IPS-20b (cell line): ENCODE results near the gene ZG16B.

Source experiments
- H3K27ac ChIP-seq: one replicate; pipeline ENCODE4 v1.5.1; 2013; ENCODE audit warnings: low read length
- H3K27me3 ChIP-seq: 2 replicates; pipeline ENCODE4 v1.6.1; 2013; ENCODE audit warnings: mild to moderate bottlenecking, low read length, inconsistent platforms; ENCODE audit not compliant: insufficient read depth
- H3K36me3 ChIP-seq: 2 replicates; pipeline ENCODE4 v1.6.1; 2013; ENCODE audit warnings: low read depth, mild to moderate bottlenecking, inconsistent platforms, low read length, moderate library complexity; ENCODE audit not compliant: insufficient read depth
- H3K4me1 ChIP-seq: 2 replicates; pipeline ENCODE4 v1.6.1; 2013; ENCODE audit warnings: mild to moderate bottlenecking, control low read depth, inconsistent platforms, low read length, moderate library complexity; ENCODE audit not compliant: insufficient read depth
- H3K4me3 ChIP-seq: 2 replicates; pipeline ENCODE4 v1.5.1; 2013; ENCODE audit warnings: mild to moderate bottlenecking, low read length, inconsistent platforms
- H3K9ac ChIP-seq: 2 replicates; pipeline ENCODE4 v1.6.1; 2013; ENCODE audit warnings: low read depth, mild to moderate bottlenecking, inconsistent platforms, low read length, moderate library complexity
- H3K9me3 ChIP-seq: 2 replicates; pipeline ENCODE4 v1.6.1; 2013; ENCODE audit warnings: mild to moderate bottlenecking, low read depth, low read length, inconsistent platforms; ENCODE audit not compliant: insufficient read depth

The ZG16B gene, protein sequence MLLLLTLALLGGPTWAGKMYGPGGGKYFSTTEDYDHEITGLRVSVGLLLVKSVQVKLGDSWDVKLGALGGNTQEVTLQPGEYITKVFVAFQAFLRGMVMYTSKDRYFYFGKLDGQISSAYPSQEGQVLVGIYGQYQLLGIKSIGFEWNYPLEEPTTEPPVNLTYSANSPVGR

DNA sequence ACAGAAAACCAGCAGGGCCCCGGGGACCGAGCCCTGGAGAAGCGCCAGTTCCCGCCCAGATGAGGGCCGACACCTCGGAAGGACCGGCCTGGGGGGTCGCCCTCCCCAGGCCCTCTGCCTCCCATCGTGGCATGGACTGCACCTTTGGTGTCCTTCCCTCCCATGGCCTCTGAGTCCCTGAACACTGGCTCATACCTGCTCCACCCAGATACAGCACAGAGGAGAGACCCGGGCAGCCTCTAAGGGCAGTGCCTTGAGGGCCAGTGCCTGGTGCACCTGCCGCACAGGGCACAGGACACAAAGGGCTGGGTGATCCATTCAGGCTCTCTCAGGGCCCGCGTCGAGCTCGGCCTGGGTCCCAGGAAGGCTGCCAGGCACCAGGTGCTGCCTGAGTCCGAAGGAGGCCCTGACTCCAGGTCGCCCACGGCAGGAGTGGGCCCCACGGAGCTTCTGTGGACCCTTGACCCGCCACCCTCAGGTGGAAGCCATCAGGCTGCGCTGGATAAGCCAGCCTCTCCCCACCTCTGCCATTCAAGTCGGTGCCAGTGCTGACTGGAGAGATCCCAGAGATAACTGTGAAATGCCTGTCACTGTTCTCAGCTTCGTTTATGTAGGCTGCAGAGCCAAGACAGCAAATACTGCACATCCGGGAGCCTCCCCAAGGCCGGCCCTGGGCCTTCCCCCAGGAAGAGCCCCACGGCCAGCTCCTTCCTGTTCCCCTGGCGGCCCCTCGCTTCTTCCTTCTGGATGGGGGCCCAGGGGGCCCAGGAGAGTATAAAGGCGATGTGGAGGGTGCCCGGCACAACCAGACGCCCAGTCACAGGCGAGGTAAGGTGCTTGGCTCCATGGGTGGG, at the start of gene ZG16B:
Gene ZG16B (plus strand): TSS at position 803 of the 854 bp plus-strand sequence. CDS start 139 bp downstream, outside the sequence.
- H3K27ac ChIP-seq = no peak within 1 kb of the TSS
- H3K9me3 ChIP-seq = no peaks in the 10 kb centered on the region
- no peak within 1 kb of the TSS for H3K9ac ChIP-seq
- no peaks in the 10 kb centered on the region for H3K27me3 ChIP-seq
- no peak within 1 kb of the TSS for H3K4me3 ChIP-seq
- H3K36me3 ChIP-seq = no peaks in the 10 kb centered on the region
- no peaks in the 10 kb centered on the region for H3K4me1 ChIP-seq

DNA sequence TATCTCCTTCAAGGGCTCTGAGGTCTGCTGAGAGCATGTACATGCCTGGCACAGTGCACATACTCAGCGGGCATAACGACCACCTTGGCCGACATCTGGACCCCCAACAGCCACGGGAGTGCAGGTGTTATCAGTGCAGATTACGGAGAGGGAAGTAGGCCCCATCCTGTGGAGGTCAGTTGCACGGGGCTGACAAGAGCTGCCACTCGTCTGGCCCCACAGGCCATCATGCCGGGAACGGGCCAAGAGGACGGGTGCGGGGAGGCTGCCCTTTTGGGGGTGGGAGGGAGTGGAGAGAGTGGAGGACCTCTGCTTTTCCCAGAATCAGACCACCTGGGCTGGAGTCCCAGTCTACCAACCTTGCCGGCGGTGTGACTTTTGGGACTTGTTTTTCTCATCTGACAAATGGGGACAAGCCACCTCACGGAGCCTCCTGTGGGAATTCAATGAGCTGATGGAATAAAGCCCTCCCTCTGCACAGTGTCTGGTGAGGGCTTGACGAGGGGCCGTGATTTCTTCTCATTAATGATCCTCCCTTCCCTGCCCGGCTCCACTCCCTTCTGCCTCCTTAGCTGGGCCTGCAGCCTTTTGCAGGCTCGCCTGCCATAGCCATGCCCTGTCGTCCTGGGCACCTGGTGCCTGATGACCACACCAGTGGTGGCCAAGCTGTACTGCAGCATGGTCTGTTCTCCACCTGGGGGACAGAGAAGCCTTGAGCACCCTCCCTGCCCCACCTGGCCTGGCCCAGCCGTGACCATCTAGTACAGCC, 47.3 kb upstream of the ZG16B start:
- Histone ChIP-seq H3K36me3 (no peaks in the 10 kb centered on the region), H3K9ac (no peak overlapping the region), H3K27ac (no peak overlapping the region), H3K4me1 (no peaks in the 10 kb centered on the region), H3K9me3 (no peaks in the 10 kb centered on the region), H3K4me3 (no peak overlapping the region), H3K27me3 (peaks cover 29% of the 10 kb centered on the region)

DNA sequence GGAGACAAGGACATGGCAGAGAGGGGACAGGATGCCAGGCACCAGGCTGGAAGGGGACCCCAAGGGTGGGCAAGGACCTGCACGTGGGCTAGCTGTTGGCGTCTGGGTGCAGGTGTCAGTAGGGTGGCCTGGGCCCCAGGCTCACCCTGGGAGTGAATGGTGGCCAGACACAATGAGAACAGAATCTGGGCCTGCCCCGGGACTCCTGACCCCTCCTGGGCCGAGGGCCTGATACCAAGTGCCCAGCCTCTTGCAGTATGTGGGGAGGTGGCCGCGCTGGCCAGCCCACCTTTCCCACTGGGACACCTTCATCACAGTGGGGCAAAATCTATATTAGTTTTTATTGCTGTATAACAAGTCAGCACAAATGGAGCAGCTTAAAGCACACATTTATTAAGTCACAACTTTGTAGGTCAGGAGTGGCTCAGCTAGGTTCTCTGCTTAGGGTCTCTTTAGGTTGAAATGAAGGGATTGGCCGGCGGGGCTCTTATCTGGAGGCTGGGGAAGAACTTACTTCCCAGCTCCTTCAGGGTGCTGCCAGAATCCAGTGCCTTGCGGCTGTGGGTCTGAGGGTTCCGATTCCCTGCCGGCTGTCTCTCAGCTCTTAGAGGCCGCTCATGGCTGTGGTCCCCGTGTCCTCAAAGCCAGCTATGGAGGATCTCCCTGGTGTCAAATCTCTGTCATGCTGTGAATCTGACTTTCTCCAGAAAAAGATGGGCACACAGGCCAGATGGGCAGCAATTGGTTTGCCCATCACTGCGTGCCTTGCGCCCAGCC, 46.3 kb upstream of the ZG16B start:
- Histone ChIP-seq H3K27me3 (peaks cover 29% of the 10 kb centered on the region), H3K9ac (no peak overlapping the region), H3K9me3 (no peaks in the 10 kb centered on the region), H3K36me3 (no peaks in the 10 kb centered on the region), H3K4me1 (no peaks in the 10 kb centered on the region), H3K27ac (no peak overlapping the region), H3K4me3 (no peak overlapping the region)

DNA sequence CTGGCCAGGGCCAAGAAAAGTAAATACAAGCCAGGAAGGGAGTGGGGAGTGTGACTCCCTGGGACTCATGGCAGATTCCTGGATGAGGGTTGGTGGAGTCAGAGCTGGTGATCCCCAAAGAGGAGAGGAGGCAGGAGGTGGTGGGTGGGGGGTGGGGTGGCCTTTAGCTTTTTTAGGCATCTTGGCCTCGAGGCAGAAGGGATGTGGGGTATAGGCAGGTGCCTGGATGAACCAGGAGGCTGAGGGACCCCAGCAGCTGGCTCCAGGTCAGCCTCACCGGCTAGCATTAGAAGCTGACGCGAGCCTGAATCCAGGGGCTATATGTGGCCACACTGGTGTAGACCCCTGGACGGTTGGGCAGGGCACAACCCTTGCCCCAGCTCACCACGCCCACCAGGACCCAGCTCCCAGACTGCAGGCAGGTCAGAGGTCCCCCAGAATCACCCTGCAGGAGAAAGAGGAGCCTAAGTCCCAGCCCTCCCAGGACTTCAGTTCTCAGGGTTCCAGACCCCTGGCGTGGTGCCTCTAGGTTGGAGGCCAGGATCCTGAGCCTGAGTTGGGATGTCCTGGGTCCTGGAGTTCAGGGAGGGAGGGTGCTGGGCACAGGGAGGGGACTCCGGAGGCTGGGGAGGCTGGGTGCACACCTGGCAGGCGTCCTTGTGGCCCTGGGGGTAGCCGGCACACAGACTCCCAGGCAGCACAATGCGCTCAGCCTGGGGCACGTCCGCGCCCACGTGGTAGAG, 45.6 kb upstream of the ZG16B start:
- Histone ChIP-seq H3K9me3 (no peaks in the 10 kb centered on the region), H3K4me1 (no peaks in the 10 kb centered on the region), H3K9ac (no peak overlapping the region), H3K36me3 (no peaks in the 10 kb centered on the region), H3K4me3 (no peak overlapping the region; the same call in 1 of the 2 replicates), H3K27me3 (peaks cover 29% of the 10 kb centered on the region), H3K27ac (no peak overlapping the region)

DNA sequence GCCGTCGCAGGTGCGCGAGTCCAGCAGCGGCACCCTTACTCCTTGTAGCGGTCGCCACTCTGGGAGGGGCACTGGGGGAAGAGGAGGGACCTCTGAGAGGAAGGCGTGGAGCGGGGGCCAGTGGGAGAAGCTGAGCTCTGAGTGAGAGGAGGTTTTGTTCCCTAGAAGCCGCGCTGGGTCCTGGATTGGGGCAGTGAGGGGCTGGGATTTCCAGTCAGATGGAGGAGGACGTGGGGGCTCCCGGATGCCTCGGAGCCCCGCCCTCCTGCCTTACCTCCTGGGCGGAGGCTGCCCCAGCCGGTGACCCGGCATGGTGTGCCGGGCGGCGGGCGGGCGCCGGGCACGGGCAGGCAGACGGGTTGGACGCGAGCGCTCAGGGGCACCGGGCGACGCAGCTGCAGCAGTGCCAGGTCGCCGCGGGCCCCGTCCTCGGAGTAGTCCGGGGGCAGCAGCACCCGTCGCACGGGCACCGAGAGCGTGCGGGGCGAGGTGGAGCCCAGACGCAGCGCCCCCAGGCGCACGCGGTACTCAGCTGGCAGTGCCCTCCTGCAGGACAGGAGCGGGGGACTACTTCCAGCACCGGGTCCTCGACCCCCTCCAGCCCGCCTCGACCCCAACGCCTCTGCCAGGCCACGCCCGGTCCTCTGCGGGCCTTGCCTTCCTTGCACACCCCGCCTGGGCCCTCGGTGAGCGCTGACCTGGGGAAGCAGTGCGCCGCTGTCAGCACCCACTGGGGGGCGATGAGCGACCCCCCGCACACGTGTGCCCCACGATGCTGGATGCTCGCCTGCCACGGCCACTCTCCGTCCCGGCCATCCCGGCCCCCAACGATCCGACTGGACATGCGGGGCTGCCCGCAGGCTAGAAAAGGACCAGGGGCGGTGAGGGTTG, 44.8 kb upstream of the ZG16B start:
- H3K9ac ChIP-seq = no peak overlapping the region
- no peaks in the 10 kb centered on the region for H3K4me1 ChIP-seq
- no peaks in the 10 kb centered on the region for H3K9me3 ChIP-seq
- H3K27ac ChIP-seq = no peak overlapping the region
- H3K36me3 ChIP-seq = no peaks in the 10 kb centered on the region
- no peak overlapping the region; the same call in 1 of the 2 replicates for H3K4me3 ChIP-seq
- H3K27me3 ChIP-seq = peaks cover 29% of the 10 kb centered on the region

DNA sequence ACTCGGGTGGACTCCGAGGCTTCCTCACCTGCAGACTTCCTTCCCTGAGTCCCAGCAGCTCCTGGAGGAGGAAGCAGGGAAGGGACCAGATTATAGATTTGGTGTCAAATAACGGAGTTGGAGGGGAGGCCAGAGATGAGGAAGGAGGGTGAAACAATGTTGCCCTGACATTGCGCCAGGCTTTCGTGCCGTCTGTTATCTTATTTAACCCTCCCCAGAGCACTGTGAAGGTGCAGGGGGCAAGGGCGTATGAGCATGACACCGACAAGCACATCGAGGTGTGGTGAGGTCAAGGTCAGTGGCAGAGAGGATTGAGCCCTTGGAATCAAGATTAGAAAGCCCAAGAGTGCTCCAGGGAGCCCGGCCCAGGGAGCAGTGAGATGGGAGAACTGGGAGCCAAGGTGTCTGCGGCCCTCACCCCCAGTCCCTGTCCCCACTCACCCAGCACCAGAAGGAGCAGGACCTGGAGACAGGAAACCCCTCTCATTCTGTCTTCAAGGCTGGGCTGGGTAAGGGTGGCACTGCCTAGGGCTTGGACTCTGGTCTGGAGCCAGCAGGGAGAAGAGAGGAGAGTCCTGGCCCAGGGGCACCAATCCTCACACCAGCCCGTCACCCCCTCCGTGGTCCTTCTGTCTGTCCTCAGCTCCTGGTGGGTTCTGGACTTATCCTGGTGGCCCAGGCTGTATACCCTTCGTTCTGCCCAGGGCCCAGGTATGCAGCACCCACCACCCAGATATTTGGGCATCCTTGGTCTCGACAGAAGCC, 43.9 kb upstream of the ZG16B start:
- Histone ChIP-seq H3K4me1 (no peaks in the 10 kb centered on the region), H3K4me3 (no peak overlapping the region), H3K9ac (no peak overlapping the region), H3K9me3 (no peaks in the 10 kb centered on the region), H3K36me3 (no peaks in the 10 kb centered on the region), H3K27me3 (peaks cover 29% of the 10 kb centered on the region), H3K27ac (no peak overlapping the region)

DNA sequence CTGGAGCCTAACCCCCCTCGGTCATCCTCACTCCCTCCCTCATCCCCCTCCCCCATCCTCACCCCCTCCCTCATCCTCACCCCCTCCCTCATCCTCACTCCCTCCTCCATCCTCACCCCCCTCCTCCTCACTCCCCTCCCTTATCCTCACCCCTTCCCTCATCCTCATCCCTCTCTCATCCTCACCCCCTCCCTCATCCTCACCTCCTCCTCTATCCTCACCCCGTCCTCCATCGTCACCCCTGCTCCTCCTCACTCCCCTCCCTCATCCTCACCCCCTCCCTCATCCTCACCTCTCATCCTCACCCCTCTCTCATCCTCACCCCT, 43.3 kb upstream of the ZG16B start:
- Histone ChIP-seq H3K27ac (no peak overlapping the region), H3K4me1 (no peaks in the 10 kb centered on the region), H3K9me3 (no peaks in the 10 kb centered on the region), H3K36me3 (no peaks in the 10 kb centered on the region), H3K9ac (no peak overlapping the region), H3K4me3 (no peak overlapping the region), H3K27me3 (peaks cover 29% of the 10 kb centered on the region)

DNA sequence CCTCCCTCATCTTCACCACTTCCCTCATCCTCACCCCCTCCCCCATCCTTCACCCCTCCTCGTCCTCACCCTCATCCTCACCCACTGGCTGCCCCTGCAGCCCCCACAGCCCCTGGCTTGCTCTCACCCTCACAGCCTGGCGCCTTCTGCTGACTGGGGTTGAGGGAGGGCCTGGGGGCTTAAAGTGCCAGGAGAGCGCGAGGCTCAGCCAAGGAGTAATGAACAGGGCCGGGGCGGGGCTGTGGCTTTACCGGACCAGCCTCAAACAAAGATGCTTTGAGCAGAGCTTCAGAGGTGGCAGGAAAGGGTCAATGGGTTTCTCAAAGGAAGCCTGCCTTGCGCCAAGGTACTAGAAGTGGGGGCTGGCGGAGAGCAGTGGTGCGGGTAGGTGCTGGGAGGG, 42.7 kb upstream of the ZG16B start, which contains the start of gene PRSS33:
Gene PRSS33 (minus strand): TSS at position 155 of the 400 bp plus-strand sequence. CDS start 1,013 bp downstream, outside the sequence.
- Histone ChIP-seq H3K9ac (no peak within 1 kb of the TSS), H3K36me3 (no peaks in the 10 kb centered on the region), H3K9me3 (no peaks in the 10 kb centered on the region), H3K27ac (no peak within 1 kb of the TSS), H3K4me1 (no peaks in the 10 kb centered on the region), H3K4me3 (no peak within 1 kb of the TSS), H3K27me3 (peaks cover 29% of the 10 kb centered on the region)

DNA sequence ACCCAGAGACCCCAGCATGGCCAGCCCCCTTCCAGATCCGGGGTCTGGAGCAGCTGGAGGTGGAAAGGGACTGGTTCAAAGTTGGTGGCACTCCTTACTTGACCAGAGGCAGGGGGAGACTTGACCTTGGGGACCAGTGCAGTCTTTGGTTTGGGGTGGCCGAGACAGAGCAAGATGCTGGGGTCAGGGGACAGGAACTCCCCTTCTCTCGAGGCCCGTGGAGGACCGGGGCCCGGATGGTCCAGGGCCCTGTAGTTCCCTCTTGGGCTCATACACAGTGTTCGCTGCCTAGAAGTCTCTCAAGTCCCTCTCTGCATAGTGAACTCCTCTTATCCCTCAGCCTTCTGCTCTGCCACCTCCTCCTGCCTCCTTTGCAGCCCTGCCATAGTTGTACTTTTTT, 42.1 kb upstream of the ZG16B start:
- no peaks in the 10 kb centered on the region for H3K4me1 ChIP-seq
- H3K27me3 ChIP-seq = peaks cover 29% of the 10 kb centered on the region
- no peak overlapping the region for H3K4me3 ChIP-seq
- no peaks in the 10 kb centered on the region for H3K36me3 ChIP-seq
- H3K9ac ChIP-seq = no peak overlapping the region
- no peak overlapping the region for H3K27ac ChIP-seq
- H3K9me3 ChIP-seq = no peaks in the 10 kb centered on the region

DNA sequence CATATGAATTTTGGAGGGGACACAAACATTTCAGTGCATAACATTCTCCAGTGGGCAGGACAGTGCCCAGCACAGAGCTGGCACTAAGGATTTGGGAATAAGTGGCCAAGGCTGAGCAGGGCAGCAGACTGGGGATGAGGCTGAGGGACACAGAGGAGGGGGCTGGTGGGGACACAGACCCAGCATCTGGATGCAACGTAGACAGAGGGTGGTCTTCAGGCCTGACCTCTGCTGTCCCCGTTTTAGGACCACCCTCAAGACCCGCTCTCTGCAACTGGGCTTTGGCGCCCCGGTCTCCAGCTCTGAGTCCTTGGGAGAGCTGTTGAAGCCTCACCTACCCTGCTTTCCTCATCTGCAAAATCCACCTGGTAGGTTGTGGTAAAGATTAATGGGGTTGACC, 39.5 kb upstream of the ZG16B start:
- Histone ChIP-seq H3K27me3 (peaks cover 11% of the 10 kb centered on the region), H3K9me3 (no peaks in the 10 kb centered on the region)

More for the DNA sequence above, 39.5 kb upstream of the ZG16B start:
- no peak overlapping the region for H3K27ac ChIP-seq
- H3K4me1 ChIP-seq = no peaks in the 10 kb centered on the region
- H3K36me3 ChIP-seq = no peaks in the 10 kb centered on the region
- H3K4me3 ChIP-seq = no peak overlapping the region
- H3K9ac ChIP-seq = no peak overlapping the region
